CD4-positive, alpha-beta T cell treated with Interleukin-6 at 100 ng/mL for 8 hours (primary cell): ENCODE measurements around the gene TBC1D10B.
A peak's percentile ranks its signal among the peaks of the same experiment; 100 is the strongest.

Source experiments
- DNase-seq: peaks from one replicate; pipeline ENCODE4 v3.0.0-alpha.2; 2020; ENCODE audit warnings: mixed read lengths, low spot score

The TBC1D10B gene, protein sequence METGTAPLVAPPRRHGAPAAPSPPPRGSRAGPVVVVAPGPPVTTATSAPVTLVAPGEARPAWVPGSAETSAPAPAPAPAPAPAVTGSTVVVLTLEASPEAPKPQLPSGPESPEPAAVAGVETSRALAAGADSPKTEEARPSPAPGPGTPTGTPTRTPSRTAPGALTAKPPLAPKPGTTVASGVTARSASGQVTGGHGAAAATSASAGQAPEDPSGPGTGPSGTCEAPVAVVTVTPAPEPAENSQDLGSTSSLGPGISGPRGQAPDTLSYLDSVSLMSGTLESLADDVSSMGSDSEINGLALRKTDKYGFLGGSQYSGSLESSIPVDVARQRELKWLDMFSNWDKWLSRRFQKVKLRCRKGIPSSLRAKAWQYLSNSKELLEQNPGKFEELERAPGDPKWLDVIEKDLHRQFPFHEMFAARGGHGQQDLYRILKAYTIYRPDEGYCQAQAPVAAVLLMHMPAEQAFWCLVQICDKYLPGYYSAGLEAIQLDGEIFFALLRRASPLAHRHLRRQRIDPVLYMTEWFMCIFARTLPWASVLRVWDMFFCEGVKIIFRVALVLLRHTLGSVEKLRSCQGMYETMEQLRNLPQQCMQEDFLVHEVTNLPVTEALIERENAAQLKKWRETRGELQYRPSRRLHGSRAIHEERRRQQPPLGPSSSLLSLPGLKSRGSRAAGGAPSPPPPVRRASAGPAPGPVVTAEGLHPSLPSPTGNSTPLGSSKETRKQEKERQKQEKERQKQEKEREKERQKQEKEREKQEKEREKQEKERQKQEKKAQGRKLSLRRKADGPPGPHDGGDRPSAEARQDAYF

DNA sequence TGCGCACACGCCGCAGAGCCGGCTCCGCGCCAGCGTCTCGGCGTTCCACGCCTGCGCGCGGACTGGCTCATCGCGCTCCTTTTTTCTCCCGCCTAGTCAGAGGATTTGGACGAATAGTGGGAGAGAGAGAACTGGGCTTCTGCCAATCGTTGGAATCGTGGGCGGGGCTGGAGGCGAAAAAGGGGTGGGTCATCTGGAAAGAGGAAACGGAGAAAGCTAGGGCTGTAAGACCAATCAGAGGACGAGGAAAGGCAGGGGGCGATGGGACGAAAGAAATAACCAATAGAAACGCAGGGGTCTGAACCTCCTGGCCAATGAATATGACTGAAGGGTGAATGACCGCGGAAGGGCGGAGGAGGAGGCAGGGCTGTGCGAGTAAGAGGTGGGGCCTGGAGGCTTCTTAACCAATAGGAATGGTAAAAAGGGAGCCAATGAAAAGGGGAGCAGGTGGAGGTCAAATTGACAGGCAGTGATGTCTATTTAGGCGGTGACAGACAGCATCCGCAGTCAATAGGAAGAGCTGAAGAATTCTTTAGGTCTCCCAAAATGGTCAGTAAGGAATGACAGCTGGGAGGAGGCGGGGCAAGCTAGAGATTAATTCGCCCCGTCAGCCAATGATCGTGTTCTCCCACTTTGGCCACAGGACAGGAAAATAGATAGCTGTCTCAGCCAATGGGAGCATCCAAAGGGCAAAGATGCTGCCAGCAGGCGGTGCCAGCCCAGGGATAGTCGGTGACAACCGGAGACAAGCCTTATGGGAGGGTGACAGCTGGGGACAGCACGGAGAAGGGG is at the start of gene TBC1D10B:
TBC1D10B (minus strand) TSS at position 39 of the 792 bp plus-strand sequence. CDS start 311 bp downstream, outside the sequence.
- peak; percentile 99 for DNase-seq

DNA sequence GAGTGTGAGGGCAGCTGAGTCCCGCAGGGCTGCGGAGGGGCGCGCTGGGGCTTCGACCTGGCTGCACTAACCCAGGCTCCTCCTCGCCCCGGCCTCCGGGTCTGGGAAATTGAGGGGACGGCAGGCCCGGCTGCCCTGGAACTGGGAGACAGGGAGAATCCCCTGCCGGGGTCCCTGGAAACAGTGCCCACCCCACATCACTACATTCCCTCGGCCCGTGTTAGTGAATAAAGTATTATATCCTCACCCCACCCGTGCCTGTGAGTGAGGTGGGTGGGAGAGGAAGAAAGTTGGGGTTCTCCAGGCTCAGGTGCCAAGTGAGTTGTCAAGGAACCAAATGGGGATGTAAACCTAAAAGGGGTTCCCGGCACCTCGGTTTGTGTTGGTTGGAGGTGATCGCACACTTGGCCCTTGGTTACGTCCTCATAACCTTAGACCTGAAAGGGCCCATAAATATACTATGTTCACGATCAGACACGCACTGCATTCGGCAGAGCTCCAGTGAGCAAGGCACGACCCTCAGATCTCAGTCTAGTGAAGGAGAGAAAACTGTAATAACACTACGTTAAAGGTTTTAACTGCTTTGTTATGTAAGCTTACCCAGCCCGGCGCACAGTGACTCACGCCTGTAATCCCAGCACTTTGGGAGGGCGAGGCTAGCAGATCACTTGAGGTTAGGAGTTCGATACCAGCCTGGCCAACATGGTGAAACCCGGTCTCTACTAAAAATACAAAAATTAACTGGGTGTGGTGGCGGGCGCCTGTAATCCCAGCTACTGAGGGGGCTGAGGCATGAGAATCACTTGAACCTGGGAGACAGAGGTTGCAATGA is 48.3 kb upstream of the TBC1D10B start:
- DNase-seq = no peak

DNA sequence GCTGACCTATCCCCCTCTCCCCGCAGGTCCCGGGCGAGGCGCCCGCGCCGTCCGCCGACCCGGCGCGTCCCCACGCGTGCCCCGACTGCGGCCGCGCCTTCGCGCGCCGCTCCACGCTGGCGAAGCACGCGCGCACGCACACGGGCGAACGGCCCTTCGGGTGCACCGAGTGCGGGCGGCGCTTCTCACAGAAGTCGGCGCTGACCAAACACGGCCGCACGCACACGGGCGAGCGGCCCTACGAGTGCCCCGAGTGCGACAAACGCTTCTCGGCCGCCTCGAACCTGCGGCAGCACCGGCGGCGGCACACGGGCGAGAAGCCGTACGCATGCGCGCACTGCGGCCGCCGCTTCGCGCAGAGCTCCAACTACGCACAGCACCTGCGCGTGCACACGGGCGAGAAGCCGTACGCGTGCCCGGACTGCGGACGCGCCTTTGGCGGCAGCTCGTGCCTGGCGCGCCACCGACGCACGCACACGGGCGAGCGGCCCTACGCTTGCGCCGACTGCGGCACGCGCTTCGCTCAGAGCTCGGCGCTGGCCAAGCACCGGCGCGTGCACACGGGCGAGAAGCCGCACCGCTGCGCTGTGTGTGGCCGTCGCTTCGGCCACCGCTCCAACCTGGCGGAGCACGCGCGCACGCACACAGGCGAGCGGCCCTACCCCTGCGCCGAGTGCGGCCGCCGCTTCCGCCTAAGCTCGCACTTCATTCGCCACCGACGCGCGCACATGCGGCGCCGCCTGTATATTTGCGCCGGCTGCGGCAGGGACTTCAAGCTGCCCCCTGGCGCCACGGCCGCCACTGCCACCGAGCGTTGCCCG is 47.4 kb upstream of the TBC1D10B start:
- DNase-seq = peak; percentile 91

DNA sequence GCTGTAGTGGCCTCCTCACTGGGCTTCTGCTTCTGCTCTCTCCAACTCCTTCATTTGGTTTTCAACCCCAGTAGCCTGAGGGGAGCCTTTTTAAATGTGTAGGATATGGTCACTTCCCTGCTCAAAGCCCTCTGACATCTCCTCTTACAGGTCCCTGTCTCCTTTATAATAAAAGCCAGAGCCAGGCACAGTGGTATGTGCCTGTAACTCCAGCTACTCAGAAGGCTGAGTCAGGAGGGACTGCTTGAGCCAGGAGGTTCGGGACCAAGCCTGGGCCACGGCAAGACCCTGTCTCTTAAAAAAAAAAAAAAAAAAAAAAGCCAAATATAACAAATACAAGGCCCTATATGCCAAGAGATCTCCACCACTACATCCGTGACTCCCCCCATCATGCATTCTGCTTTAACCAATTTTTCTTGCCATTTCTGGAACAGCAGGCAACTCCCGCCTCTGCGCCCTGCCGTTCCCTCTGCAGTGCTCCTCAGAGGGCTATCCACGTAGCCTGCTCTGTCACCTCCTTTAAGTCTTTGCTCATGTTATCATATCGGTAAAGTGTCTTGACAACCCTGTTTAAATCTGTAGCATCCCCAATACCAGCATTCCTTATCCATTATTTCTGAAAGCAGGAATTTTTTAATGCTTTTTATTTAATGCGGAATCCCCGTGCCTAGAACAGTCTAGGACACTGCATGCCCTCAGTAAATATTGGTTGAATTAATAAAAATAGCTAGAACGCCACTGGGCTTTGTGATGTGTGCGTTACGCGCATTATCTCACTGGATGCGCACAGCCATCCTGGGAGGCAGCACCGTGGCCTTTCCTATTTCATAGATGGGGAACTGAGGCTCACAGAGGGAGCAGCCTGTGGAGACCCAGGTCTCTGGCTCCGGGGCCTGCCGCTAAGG is 46.6 kb upstream of the TBC1D10B start:
- no peak for DNase-seq

DNA sequence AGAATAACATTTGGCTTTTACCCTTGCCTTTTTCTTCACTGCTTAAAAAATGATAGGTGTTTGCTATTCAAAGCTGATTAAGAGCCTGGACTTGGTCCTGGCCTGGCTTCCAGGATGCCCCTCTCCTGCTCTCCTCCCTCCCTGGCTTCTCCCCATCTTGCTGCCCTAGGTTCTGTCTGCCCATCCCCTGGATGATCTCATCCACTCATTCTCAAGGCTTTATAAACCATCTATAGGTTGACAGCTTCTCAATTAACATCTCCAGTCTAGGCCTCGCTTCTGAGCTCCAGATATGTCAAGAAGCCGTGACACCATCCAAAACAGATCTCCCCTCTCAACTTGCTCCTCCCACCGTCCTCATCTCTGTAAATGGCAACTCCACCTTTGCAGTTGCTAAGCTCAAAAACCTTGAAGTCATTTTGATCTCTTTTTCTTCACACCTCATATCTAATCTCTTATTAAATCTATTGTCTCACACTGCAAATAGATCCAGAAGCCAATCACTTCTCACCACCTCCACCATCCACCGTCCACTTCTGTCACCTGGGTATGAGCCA is 45.8 kb upstream of the TBC1D10B start:
- DNase-seq = no peak

DNA sequence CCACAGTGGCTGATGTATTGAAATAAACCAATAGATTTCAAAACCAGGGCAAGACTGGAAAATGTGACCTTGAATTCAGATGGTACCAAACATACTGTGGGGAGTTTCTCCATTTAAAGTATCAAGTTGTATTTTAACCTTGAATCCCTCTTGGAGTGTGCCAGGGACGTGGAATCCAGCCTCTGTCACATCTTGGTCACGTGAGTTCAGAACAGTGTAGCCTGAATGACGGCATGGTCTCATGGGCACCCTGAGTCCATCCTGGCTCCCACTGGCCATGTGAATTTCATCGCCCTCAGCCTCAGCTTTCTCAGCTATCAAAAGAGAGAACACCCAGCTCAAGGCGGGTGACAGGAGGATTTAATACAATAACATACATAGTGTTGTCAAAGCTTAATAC is 43.9 kb upstream of the TBC1D10B start:
- DNase-seq = no peak

DNA sequence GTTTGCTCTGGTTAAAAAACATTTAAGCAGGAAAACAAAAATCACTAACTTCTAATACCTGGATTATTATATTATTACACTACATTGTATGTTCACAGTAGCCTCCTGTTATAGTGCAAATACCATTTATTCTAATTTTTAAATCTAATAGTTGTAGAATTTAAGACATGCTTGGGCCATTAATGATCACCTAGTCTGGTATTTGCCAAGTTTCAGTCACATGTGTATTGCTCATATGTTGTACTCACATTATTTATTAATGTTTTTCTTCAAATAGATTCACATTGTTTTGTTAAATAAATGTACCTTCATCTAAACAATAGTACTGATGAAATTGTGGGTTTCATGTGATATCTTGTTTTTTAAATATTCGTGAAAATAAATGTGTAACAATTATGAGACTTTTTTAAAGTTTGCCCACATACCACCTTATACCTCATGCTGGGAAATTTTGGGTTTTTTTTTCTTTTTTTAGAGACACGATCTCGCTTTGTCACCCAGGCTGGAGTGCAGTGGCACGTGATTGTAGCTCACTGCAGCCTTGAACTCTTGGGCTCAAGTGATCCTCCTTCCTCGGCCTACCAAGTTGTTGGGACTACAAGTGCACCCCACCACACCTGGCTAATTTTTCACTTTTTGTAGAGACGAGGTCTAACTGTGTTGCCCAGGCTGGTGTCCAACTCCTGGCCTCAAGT is 43.0 kb upstream of the TBC1D10B start:
- DNase-seq = no peak

DNA sequence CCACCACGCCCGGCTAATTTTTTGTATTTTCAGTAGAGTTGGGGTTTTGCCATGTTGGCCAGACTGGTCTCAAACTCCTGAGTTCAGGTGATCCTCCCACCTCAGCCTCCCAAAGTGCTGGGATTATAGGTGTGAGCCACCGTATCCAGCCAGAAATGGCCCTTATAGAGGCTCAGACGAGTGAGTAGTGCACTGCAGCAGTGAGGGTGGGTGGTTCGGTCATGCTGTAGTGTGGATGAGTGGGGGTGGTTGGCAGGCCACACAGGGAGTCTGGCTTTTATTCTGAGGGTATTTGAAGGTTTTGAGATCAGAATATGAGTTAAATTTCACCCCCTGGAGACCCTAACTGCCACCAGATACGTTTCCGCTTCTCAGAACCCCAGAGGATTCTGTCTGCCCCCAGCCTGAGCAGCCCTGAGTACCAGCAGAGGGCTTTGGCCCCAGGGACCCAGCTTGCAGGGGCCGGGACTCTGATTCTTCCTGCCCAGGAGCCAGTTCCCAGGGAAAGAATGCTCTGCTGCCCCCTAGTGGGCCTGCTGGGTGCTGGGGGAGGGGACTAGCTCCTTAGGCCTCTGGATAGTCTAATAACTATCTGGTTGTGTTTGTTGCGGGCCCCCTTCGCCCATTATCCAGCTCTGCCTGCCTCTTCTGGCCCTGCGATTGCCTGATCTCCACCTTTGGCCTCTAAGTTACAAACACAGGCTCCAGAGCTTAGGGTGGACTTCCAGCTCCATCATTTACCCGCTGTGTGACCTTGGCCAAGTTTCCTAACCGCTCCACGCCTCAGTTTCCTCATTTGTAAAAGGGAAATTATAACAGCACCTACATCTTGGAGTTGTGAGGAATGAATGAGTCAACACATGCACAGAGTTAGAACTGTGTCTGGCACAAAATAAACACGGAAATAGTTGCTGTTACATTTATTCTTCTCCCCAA is 39.1 kb upstream of the TBC1D10B start:
- DNase-seq = peak; percentile 92

DNA sequence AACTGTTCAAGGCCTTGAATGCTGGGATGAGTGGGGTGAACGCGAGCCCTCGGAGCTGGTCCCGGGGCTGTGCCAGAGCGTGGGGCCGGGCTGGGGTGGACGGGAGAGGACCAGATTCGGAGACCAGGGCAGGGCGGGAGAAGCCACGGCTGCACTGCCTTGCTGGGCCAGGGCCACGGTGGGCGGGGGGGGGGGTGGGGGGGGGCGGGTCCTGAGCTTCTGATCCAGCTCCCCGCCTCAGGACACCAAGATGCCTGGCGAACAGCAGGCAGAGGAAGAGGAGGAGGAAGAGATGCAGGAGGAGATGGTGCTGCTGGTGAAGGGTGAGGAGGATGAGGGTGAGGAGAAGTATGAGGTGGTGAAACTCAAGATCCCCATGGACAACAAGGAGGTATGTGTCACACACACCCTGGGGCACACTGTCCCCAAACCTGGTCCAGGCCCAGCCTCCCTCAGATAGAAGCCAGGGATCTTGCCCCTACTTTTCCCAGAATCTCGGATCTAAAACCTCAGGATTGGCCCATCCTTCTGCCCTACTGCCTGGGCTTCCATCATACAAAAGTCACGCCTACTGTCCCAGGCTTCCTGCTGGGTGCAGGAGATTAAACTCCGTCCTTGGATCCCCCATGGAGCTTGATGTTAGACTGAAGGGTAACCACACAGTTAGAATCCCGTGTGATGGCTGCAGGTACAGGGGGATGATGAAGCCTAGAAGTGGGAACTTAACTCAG is 37.7 kb upstream of the TBC1D10B start:
- no peak for DNase-seq

DNA sequence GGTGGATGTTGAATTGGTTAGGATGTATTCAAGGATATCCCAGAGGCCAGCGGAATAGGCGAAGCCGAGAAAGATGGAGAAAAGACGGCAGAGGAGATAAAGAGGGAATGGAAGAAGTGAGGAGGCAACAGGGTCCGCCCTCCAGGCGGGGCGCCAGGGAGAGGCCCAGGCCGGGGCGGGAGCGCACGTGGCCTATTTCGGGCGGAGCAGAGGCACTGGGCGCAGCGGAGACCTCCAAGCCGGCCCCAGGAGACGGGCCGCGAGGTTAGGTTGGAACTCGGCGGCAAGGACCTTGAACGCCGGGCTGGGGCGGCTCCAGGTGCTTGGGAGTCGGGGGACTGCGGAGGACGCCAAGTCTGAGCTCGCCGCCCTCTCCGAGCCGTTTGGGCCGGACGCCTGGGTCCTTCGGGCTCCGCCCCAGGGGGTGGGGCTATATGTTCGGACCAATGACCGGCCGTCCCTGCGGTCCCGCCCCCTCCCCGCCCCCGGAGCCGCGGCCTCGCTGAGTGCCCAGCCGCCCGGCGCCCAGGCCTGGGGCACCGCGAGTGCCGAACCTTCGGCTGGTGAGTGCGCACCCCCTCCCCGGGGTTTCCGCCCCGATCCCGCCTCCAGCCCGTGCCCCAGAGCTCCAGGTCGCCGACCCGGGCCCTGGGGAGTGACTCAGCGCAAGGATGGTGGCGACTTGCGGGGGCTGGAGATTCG is 37.0 kb upstream of the TBC1D10B start, which contains the start of gene ZNF771:
ZNF771 (plus strand) TSS at position 505 of the 702 bp plus-strand sequence. CDS start 448 bp downstream, outside the sequence.
- peak; percentile 86 for DNase-seq

DNA sequence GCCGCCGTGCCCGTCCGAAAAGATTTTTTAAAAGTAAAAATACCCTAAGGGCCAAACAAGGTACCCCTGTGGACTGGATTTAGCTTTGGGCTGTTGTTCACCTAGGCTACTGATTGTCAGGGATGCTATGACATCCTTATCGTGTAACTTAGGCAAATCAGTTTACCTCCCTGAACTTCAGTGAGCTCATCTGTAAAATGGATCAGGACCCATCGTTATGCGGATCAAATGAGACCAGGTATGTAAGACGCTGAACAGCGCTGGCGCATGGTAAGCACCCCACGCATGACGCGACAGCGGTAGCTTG is 36.5 kb upstream of the TBC1D10B start:
- DNase-seq = no peak

DNA sequence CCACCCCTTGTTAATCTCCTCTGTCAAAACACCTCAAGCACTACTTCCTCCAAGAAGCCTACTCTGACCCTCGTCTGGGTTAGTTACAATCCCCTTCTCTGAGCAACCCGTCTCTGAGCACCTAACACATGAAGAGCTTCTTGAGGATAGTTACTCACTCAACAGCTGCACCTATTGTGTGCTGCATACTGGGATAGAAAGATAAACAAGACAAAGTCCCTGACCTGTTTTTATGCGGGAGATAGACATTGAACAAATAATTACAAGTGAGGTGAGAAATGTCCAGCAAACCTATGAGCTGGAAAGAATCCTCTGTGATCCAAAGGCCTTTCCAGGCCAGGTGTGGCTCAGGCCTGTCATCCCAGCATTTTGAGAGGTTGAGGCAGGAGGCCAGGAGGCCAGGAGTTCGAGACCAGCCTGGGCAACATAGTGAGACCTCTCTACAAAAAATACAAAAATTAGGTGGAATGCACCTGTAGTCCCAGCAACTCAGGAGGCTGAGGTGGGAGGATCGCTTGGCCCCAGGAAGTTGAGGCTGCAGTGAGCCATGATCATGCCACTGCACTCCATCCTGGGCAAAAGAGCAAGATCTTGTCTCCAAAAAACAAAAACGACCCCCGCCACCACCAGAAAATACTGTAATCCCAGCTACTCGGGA is 31.6 kb upstream of the TBC1D10B start:
- no peak for DNase-seq

DNA sequence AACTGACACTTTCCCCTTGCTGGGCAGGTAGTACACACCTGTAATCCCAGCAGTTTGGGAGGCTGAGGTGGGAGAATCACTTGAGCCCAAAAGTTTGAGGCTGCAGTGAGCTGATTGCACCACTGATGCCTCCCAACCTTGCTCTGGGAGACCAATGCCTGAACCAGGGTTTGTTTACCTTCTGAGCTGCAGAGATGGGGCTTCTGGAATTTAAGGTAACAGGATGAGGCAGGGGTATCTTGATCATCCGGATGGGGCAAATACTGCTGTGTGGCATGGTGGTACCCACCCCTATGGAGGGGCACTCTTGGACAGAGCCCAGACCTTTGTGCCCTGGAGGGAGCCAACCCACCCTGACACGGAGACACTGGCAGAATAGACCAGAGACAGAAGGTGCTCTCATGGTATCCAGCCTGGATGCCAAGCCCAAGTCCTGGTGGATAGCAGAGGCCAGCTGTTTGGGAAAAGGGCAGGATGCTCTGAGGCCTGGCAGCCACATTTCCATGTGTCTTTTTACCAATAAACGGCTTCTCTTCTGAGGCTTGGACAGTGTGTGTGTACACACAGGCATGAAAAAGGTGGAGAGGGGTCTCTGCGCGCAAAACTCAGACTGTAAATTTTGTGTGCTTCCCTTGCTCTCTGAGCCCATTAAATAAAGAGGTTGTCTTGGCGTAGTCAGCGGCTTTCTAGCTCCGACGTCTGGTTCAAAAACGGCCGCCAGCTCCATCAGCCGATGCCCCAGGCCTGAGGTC is 29.3 kb upstream of the TBC1D10B start:
- DNase-seq = no peak

DNA sequence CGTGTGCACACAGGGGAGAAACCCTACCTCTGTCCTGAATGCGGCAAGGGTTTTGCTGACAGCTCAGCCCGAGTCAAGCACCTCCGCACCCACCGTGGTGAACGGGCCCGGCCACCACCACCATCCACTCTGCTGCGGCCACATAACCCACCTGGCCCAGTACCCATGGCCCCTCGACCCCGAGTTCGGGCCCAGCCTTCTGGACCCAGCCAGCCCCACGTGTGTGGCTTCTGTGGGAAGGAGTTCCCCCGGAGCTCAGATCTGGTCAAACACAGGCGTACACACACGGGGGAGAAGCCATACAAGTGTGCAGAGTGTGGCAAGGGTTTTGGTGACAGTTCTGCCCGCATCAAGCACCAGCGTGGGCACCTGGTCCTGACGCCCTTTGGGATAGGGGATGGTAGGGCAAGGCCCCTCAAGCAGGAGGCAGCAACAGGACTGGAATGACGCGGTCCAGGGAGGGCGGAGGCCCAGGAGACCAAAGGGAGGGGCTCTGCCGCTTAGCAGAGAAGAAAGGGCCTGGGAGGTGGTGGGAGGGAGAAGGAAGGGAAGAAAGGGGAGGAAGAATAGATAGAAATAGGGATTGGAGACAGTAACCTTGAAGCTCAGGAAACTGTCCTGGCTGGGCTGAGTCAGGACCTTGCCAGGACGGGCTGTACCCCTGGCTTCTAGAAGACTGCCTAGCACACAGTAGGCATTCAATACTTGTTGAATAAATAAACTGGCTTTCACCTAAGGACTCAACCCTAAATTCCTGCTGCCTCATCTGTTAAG is 28.6 kb upstream of the TBC1D10B start:
- no peak for DNase-seq
